ENCODE results near the gene CYSRT1.
"Not testable (repeated sequence)": the region's sequence is repeated elsewhere in the genome, so short reads cannot be mapped to it uniquely, and the experiment has no call there.

CYSRT1 gene

GRCh38 chr9:137236936-137237421 is 12.0 kb downstream of the CYSRT1 start:
- no peak for DNase-seq (ENCODE audit: low read depth in 1 of 2, low spot score in 1 of 2)

DNA sequence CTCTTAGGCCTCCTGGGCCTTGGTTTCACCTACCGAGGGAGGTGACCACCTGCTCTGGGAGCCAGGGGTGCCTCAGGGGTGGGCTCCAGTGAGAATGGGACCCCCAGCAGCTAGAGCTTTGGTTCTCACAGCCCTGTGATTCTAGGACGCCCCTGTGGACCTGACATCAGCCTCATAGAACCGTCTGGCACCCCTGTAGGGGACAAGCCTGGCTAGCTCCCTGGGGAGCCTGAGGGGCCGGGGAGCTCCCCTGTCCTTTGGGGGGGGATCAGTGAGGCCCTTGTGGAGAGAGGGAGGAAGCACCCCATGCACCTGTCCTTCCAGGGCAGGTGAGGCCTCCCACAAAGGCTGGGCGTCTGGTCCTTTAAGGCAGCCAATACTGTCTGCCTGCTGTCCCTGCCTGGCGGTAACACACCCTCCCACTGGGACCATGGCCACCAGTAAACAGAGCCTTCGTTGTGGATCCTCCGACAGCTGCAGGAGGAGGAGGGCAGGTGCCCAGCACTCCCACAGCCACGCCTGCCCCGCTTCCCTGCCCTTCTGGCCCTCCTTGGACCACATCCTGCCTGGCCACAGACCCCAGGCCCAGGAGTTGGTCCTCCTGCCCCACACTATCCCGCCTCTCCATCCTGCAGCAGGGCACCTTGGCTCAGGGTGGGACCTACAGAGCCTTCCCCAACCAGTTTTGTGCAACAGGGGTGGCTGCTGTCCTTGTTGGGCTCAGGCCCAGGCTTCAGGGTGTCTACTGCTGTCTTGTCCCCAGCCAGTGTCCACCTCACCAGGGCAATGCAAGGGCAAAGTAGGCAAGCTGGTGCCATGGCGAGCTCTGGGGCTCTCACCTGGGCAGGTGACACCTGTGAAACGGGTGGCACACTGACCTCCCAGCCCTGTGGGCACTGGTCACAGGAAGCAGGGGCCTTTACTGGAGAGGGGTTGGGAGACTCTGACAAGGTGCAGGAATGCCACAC is 13.1 kb downstream of the CYSRT1 start:
- DNase-seq (ENCODE audit: low read depth in 1 of 2, low spot score in 1 of 2): no peak

DNA sequence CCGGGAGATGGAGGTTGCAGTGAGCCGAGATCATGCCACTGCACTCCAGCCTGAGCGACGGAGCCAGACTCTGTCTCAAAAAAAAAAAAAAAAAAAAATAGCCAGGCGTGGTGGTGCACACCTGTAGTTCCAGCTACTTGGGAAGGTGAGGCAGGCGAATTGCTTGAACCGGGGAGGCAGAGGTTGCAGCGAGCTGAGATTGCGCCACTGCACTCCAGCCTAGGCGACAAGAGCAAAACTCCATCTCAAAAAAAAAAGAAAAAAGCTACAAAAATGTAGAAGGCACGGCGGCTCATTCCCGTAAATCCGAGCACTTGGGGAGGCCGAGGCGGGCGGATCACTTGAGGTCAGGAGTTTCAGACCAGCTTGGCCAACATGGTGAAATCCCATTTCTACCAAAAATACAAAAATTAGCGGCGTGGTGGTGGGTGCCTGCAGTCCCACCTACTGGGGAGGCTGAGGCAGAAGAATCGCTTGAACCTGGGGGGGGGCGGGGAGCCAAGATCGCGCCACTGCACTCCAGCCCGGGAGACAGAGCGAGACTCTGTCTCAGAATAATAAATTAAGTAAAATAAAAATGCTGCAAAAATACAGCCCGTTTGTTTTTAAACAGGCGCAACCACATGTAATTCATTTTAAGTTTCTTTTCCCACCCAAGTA is 14.7 kb downstream of the CYSRT1 start:
- not testable (repeated sequence) for DNase-seq (ENCODE audit: low read depth in 1 of 2, low spot score in 1 of 2)

GRCh38 chr9:137240318-137240840 is 15.4 kb downstream of the CYSRT1 start:
- peak in 1 of 2 donors; percentile 62 for DNase-seq (ENCODE audit: low read depth in 1 of 2, low spot score in 1 of 2)

DNA sequence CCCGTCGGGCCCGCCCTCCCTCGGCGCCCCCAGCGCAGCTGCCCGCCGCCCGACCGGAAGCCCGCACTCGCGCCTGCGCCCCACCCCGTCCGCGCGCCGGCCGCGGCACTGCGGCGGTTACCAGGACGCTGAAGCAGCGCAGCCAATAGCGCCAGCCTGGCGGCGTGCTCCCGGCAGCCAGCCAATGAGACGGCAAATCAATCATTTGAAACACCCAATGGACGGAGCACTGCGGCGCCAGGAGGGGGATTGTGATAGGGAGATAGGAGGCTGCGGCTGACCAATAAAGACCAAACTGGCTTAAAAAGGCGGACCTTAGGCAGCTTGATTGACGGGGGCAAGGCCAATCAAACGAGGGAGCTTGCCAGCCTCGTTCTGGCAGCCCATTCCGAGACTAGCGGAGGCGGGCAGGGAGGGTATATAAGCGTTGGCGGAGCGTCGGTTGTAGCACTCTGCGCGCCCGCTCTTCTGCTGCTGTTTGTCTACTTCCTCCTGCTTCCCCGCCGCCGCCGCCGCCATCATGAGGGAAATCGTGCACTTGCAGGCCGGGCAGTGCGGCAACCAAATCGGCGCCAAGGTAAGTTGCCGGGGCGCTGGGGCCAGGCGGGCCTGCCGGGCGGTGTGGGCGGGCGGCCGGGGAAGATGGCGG is 16.0 kb downstream of the CYSRT1 start, which contains the start of gene TUBB4B:
TUBB4B (plus strand) TSS at position 447 of the 649 bp plus-strand sequence; CDS start at position 521, 74 bp downstream.
- DNase-seq (ENCODE audit: low read depth in 1 of 2, low spot score in 1 of 2): peak; percentile 90 to 96

DNA sequence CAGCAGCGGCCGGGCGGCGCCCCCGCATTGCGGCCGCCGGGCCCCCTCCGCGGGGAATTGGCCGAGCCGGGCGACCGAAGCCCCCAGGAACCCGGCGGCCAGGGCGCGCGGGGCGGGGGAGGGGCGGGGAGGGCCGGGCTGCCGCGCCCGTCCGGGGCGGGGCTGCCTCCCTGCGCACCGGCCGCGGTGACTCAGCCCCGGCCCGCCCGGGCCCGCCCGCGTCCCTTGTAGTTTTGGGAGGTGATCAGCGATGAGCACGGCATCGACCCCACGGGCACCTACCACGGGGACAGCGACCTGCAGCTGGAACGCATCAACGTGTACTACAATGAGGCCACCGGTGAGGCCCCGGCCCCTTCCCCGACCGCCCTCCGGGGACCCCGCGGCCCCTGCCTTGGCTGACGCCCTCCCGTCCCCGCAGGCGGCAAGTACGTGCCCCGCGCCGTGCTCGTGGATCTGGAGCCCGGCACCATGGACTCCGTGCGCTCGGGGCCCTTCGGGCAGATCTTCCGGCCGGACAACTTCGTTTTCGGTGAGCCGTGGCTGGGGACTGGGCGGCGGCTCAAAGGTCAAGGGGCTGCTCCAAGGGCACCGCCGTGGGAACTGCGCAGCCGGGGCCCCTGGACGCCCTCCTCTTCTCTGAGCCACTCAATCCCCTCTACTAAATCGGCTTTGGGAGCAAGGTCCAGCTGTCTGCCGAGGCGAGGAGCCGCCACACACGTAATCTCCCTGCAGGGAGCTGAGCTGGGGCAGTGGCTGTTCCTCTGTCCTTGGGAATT is 16.7 kb downstream of the CYSRT1 start:
- peak; percentile 55 to 64 for DNase-seq (ENCODE audit: low read depth in 1 of 2, low spot score in 1 of 2)

DNA sequence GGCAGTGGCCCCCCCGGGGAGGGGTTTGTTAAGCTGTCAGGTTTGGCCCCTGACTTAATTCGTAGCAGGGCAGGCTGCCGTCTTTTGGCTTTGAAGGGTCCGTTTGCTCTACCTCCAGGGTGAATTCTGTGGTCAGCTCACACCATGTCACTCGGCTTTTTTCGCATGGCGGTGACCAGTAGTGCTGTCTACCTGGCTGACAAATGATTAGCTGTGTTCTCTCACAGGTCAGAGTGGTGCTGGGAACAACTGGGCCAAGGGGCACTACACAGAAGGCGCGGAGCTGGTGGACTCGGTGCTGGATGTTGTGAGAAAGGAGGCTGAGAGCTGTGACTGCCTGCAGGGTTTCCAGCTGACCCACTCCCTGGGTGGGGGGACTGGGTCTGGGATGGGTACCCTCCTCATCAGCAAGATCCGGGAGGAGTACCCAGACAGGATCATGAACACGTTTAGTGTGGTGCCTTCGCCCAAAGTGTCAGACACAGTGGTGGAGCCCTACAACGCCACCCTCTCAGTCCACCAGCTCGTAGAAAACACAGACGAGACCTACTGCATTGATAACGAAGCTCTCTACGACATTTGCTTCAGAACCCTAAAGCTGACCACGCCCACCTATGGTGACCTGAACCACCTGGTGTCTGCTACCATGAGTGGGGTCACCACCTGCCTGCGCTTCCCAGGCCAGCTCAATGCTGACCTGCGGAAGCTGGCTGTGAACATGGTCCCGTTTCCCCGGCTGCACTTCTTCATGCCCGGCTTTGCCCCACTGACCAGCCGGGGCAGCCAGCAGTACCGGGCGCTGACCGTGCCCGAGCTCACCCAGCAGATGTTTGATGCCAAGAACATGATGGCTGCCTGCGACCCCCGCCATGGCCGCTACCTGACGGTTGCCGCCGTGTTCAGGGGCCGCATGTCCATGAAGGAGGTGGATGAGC is 17.6 kb downstream of the CYSRT1 start:
- DNase-seq (ENCODE audit: low read depth in 1 of 2, low spot score in 1 of 2): no peak

DNA sequence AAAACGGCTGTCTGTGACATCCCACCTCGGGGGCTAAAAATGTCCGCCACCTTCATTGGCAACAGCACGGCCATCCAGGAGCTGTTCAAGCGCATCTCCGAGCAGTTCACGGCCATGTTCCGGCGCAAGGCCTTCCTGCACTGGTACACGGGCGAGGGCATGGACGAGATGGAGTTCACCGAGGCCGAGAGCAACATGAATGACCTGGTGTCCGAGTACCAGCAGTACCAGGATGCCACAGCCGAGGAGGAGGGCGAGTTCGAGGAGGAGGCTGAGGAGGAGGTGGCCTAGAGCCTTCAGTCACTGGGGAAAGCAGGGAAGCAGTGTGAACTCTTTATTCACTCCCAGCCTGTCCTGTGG is 18.3 kb downstream of the CYSRT1 start:
- not testable (repeated sequence) for DNase-seq (ENCODE audit: low read depth in 1 of 2, low spot score in 1 of 2)

GRCh38 chr9:137243626-137244485 is 18.9 kb downstream of the CYSRT1 start:
- DNase-seq (ENCODE audit: low read depth in 1 of 2, low spot score in 1 of 2): no peak

- no peak for DNase-seq (ENCODE audit: low read depth in 1 of 2, low spot score in 1 of 2)
Observed at GRCh38 chr9:137244486-137245449, 19.8 kb downstream of the CYSRT1 start.

GRCh38 chr9:137245450-137246421 is 20.8 kb downstream of the CYSRT1 start:
- no peak for DNase-seq (ENCODE audit: low read depth in 1 of 2, low spot score in 1 of 2)

DNA sequence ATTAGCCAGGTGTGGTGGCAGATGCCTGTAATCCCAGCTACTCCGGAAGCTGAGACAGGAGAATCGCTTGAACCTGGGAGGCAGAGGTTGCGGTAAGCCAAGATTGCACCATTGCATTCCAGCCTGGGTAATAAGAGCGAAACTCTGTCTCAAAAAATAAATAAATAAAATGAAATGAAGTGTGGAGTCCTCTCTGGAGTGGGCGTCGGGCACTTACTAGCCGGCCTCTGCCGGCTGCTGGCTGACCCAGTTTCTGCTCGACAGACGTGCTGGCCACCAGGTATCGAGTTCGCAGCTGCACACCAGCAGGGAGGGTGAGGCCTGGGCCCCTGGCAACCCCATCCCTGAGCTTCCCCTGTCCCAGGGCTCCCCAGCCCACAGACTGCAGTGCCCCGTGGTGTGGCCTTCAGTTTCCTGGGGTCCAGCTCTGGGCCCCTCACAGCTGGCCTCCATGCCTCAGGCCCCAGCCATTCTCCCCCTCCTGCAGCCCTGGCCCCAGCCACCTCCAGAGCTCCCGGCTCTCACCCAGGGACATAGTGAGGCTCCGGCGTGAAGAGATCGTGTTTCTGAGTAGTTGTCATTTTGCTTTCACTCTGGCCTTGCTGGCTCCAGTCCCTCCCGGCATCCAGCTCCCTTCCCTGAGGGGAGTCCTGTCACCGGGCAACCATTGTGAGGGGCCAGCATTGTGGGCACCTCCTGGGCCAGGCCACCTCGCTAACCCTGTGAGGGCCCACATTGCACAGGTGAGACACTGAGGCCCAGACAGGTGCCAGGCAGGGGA is 22.4 kb downstream of the CYSRT1 start:
- no peak for DNase-seq (ENCODE audit: low read depth in 1 of 2, low spot score in 1 of 2)

GRCh38 chr9:137247916-137248175 is 22.9 kb downstream of the CYSRT1 start:
- no peak for DNase-seq (ENCODE audit: low read depth in 1 of 2, low spot score in 1 of 2)

- DNase-seq (ENCODE audit: low read depth in 1 of 2, low spot score in 1 of 2): no peak
Observed at GRCh38 chr9:137250329-137251193, 25.6 kb downstream of the CYSRT1 start.

DNA sequence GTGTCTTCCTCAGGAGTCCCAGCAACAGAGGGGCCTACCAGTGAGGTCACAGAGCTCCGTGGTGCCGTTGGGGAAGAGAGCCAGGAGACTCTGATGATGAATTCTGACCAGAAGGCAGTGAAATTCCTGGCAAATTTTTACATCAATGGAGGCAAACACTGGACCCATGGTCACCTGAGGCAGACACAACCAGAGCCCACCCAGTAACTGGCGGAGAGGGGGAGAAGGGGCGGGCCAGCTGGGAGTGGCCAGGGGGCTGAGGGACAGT is 26.2 kb downstream of the CYSRT1 start, which contains the start of gene STPG3:
STPG3 (plus strand) TSS at position 93 of the 268 bp plus-strand sequence; CDS start at position 94, 1 bp downstream.
- DNase-seq (ENCODE audit: low read depth in 1 of 2, low spot score in 1 of 2): no peak
